GM12891 (cell line): ENCODE results near the gene ITGBL1.

ENCODE experiments used
- DNase-seq: peaks from one replicate; pipeline ENCODE4 v3.0.0; 2011; ENCODE audit warnings: low spot score; ENCODE audit not compliant: insufficient read length
- FAIRE-seq: peaks from 2 replicates; lab custom pipeline; 2011; peaks lifted over from hg19 to GRCh38; lab: Jason Lieb, UNC
- PAX5 ChIP-seq: IDR thresholded peaks from 2 replicates; pipeline ENCODE4 v1.6.1; 2011; ENCODE audit warnings: low read length, moderate library complexity, mild to moderate bottlenecking; ENCODE audit not compliant: insufficient read depth, severe bottlenecking
- POLR2A ChIP-seq: IDR thresholded peaks from 2 replicates; pipeline ENCODE4 v1.6.1; 2011; ENCODE audit warnings: low read depth, low read length, control low read depth
- POLR2AphosphoS5 ChIP-seq: IDR thresholded peaks from 2 replicates; pipeline ENCODE4 v1.6.1; 2011; ENCODE audit warnings: low read depth, low read length, control low read depth
- POU2F2 ChIP-seq: IDR thresholded peaks from 2 replicates; pipeline ENCODE4 v1.6.1; 2011; ENCODE audit warnings: low read depth, mild to moderate bottlenecking, control low read depth, low read length, moderate library complexity
- SPI1 ChIP-seq: IDR thresholded peaks from 2 replicates; pipeline ENCODE4 v1.6.1; 2011; ENCODE audit warnings: low read depth, low read length, control low read depth
- TAF1 ChIP-seq: IDR thresholded peaks from 2 replicates; pipeline ENCODE4 v1.6.1; 2011; ENCODE audit warnings: low read depth, low read length, control low read depth

Gene ITGBL1

DNA sequence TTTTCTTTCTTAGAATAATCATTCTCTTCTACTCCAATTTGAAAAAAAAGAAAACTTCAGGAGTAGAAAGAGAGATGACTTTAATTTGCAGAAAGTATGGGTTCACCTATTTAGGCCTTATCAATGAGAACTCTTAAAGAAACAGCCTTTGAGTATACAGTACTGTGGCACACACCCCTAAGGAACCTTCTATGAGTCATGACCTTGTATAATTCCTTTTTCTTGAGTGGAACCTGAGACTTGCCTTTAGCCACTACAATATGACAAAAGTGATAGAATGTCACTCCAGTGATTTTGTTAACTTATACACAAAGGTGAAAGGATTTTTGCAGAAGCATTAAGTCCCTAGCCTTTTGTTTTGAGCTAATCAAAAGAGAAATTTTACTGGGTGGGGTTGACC, 58.7 kb downstream of the ITGBL1 start:
- DNase-seq: no peak
- no peak for TF ChIP-seq PAX5
- no peak for TF ChIP-seq SPI1
- TF ChIP-seq POU2F2: no peak
- no peak for TF ChIP-seq TAF1
- no peak for FAIRE-seq

DNA sequence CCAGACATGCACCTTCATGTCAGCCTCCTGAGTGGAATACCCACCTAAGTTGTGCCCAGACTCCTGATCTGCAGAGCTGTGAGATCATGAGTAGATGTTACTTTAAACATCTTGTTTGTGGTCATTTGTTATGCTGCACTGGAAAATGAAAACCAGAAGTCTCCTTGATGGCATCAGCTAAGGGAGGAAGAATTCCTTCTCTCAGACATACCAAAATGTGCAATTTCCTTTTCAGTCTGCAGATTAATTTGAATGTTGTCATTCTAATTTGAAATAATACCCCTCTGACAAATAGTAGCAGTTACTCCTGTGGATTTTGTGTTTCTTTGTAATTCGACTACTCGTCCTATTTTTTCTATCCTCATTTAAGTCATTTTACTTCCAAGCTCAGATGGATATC, 59.3 kb downstream of the ITGBL1 start:
- TF ChIP-seq POLR2A: no peak
- no peak for TF ChIP-seq PAX5
- TF ChIP-seq SPI1: no peak
- no peak for TF ChIP-seq POLR2AphosphoS5
- TF ChIP-seq TAF1: no peak
- no peak for TF ChIP-seq POU2F2
- no peak for FAIRE-seq
- DNase-seq: no peak

DNA sequence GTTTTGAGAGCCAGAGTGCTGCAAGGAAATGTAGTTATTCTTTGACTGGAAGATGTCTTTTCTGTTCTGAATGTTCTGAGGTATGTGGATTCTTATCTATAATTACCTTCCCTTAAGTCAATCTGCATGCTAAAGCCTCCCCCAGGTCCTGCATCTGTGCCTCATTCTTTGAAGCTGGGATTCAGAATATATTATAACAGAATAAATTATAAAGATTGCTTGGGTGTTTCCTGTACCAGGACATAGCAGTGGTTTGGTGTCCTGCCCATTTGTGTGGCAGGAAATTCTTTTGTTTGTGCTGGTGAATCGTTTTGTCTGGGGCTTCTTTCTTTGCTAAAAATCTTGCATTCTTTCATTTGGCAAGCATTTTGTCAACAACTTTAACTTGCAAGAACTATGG, 60.2 kb downstream of the ITGBL1 start:
- FAIRE-seq: no peak
- DNase-seq: no peak
- TF ChIP-seq TAF1 (no peak), PAX5 (no peak), POU2F2 (no peak), POLR2A (no peak), POLR2AphosphoS5 (no peak), SPI1 (no peak)

DNA sequence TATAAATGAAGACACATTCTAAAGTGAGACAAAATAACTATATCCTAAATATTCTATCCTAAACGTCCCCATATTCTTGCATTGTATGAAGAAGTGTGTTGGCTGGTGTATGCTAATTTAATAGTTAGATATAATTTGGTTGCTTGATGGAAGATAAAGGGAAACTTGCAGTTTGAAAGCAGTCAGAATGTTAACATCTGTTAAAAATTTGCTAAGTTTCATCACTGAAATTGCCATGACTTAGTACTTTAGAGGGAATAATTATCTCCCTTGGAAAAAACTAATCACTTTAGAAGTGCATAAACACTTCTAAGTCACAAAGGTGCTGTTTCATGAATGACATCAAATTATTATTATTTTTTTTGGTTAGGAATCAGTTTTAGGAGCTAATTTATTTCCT, 61.6 kb downstream of the ITGBL1 start:
- TF ChIP-seq POLR2A (no peak), SPI1 (no peak), TAF1 (no peak), POU2F2 (no peak), PAX5 (no peak), POLR2AphosphoS5 (no peak)
- DNase-seq: no peak
- FAIRE-seq: no peak

DNA sequence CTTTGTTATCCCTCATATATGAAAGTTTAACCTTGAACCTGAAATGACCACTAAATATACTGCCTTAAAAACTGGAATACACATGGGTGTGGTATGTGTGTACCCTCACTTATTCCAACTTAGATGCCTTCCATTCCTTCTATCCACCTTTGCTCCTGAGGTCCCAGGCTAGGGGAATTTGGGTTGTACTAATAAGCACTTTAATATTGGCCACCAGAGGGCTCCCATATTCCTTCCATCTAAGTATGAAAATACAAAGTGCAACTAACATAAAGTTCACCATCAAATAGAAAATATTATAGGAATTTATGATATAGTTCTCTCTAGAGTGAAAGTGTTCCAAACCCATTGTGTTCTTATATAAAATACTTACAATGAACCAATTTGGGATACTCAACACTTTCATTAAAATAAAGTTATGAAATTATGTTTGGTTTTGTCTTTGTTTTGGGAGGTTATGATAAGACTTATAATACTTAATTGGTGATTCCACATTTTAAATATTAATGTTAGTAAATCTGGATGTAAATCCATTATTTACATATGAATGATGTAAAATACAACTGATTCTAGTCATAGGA, 62.3 kb downstream of the ITGBL1 start:
- no peak for TF ChIP-seq PAX5
- no peak for TF ChIP-seq POU2F2
- no peak for DNase-seq
- no peak for FAIRE-seq

DNA sequence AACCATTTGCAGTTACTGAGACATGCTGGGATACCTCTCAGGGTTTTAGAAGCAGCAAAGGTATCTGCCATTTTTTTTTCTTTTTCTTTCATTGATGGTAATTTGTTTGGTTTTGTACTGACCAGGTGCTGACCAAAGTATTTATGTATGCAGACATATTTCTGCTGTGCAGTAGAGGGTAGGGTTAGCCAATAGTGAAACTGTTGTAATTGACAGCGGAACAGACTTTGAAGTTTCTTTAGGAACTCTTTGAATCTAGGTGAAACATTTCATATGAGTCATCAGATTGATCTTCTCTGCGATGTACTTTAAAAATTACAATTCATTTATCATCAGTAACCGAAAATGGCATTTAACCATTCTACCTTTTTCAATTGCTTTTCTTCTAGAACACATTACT, 63.0 kb downstream of the ITGBL1 start:
- FAIRE-seq (no peak), DNase-seq (no peak)
- TF ChIP-seq POLR2AphosphoS5: no peak
- no peak for TF ChIP-seq PAX5
- no peak for TF ChIP-seq POU2F2
- no peak for TF ChIP-seq SPI1
- no peak for TF ChIP-seq POLR2A
- no peak for TF ChIP-seq TAF1

DNA sequence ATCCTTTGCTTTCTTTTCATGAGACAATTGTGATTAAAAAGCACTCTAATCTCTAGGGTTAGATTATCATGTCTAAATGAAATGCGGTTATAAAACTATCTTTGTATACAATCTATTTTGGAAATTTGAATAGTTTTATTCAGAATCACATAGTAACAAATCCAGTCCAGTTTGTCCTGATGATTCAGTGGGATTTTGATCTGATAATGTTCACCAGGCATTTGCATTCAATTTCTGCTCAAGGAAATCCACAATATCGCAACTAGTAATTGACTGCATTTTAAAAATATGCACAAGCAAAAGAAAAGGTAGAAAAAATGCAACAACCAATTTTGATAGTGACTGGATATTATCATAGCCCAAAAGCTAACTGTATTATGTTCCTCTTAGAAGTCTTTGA, 63.8 kb downstream of the ITGBL1 start:
- TF ChIP-seq POLR2AphosphoS5 (no peak), POU2F2 (no peak), PAX5 (no peak), POLR2A (no peak), TAF1 (no peak), SPI1 (no peak)
- DNase-seq (no peak), FAIRE-seq (no peak)

DNA sequence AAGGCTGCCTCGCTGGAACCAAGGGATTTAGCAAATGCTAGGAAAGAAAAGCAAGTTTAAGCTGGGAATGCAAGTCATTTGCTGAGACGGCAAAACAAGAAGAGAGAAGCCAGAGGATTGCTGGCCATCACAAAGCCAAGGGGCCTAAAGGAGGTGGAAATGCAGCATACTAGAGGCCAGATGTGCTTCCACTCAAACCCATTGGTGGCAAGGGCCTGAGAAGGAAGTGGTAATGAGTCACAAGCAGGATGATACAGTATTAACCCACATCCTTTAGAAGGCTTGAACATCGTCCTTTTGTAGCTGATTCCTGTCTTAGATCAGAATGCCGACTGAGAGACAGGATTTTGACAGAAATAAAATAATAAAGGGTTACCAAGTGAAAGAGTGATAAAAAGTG, 68.2 kb downstream of the ITGBL1 start:
- FAIRE-seq (no peak), DNase-seq (no peak)
- TF ChIP-seq SPI1 (no peak), PAX5 (no peak), POU2F2 (no peak), POLR2A (no peak), TAF1 (no peak), POLR2AphosphoS5 (no peak)

DNA sequence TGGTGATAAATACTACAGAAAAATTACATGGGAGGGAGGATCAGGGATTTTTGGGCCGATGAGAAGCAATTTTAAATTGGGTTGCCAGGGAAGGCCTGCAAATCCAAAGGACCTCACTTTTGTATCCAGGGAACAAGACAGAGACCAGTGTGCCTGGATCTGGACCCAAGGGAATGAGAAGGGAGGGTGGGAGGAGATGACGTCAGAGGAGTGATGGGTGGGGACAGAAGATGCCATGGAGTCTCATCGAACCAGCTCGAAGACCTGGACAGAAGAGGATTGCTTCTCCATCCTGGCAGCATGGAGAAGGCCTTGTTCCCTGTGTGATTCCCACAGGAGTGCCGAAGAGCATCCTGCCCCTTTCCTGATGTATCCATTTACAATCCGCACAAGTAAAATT, 68.9 kb downstream of the ITGBL1 start:
- DNase-seq (no peak), FAIRE-seq (no peak)
- TF ChIP-seq POU2F2 (no peak), PAX5 (no peak), TAF1 (no peak), POLR2A (no peak), POLR2AphosphoS5 (no peak)

DNA sequence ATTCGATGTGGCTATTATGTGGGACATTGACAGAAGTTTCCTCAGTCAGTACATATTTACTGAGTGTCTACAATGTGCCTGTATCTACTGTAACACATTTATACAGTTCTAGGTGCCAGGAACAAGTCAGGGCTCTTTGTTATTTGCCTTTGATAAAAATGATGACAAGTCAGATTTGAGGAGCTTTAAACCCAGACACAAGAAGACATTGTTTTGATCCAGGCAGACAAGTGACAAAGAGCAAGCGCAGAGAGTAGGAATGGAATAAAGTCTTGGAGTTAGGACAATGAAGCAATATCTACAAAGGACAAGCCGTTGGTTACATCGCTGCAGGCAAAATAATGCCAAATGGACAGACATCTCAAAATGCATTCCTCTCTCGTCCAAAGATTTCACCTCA, 70.1 kb downstream of the ITGBL1 start:
- FAIRE-seq (no peak), DNase-seq (no peak)
- no peak for TF ChIP-seq POU2F2
